ENCODE measurements around the gene DIAPH3.

DNA sequence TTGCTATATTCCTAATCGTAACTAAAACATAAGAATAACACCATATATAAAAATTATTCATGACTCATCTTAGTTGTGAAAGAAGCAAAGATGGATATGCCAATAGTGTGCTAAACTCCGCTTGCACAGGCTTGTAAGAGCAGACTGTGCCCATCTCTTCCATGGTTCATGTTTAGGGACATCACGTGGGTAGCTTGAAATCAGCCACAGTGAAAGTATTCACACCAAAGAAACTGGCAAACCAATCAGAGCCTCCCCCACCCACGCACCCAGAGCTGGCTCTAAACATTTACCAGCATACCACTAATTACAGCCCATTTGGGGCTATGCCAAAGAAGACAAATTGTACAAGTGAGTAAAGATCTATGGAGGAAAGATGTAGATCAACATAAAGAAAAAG lies 147.5 kb downstream of the DIAPH3 start:
- TF ChIP-seq, protein P1, sequence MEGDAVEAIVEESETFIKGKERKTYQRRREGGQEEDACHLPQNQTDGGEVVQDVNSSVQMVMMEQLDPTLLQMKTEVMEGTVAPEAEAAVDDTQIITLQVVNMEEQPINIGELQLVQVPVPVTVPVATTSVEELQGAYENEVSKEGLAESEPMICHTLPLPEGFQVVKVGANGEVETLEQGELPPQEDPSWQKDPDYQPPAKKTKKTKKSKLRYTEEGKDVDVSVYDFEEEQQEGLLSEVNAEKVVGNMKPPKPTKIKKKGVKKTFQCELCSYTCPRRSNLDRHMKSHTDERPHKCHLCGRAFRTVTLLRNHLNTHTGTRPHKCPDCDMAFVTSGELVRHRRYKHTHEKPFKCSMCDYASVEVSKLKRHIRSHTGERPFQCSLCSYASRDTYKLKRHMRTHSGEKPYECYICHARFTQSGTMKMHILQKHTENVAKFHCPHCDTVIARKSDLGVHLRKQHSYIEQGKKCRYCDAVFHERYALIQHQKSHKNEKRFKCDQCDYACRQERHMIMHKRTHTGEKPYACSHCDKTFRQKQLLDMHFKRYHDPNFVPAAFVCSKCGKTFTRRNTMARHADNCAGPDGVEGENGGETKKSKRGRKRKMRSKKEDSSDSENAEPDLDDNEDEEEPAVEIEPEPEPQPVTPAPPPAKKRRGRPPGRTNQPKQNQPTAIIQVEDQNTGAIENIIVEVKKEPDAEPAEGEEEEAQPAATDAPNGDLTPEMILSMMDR (IDR thresholded peaks at IDR 0.05) = no peak
- TF ChIP-seq, protein P2, sequence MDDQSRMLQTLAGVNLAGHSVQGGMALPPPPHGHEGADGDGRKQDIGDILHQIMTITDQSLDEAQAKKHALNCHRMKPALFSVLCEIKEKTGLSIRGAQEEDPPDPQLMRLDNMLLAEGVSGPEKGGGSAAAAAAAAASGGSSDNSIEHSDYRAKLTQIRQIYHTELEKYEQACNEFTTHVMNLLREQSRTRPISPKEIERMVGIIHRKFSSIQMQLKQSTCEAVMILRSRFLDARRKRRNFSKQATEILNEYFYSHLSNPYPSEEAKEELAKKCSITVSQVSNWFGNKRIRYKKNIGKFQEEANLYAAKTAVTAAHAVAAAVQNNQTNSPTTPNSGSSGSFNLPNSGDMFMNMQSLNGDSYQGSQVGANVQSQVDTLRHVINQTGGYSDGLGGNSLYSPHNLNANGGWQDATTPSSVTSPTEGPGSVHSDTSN (IDR thresholded peaks at IDR 0.05) = no peak
- TF ChIP-seq, protein P3, sequence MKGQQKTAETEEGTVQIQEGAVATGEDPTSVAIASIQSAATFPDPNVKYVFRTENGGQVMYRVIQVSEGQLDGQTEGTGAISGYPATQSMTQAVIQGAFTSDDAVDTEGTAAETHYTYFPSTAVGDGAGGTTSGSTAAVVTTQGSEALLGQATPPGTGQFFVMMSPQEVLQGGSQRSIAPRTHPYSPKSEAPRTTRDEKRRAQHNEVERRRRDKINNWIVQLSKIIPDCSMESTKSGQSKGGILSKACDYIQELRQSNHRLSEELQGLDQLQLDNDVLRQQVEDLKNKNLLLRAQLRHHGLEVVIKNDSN (IDR thresholded peaks at IDR 0.05; ENCODE audit: borderline replicate concordance, low read depth) = no peak
- TF ChIP-seq TAF1 (IDR thresholded peaks at IDR 0.05; ENCODE audit: borderline replicate concordance, low read depth, low read length) = no peak
- TF ChIP-seq GABPA (IDR thresholded peaks at IDR 0.05; ENCODE audit: low read depth) = no peak
- TF ChIP-seq RFX5 (IDR thresholded peaks at IDR 0.05; ENCODE audit: low read length) = no peak
- no peak for TF ChIP-seq SMC3 (IDR thresholded peaks at IDR 0.05; ENCODE audit: low read depth, low read length)
- TF ChIP-seq, protein P4, sequence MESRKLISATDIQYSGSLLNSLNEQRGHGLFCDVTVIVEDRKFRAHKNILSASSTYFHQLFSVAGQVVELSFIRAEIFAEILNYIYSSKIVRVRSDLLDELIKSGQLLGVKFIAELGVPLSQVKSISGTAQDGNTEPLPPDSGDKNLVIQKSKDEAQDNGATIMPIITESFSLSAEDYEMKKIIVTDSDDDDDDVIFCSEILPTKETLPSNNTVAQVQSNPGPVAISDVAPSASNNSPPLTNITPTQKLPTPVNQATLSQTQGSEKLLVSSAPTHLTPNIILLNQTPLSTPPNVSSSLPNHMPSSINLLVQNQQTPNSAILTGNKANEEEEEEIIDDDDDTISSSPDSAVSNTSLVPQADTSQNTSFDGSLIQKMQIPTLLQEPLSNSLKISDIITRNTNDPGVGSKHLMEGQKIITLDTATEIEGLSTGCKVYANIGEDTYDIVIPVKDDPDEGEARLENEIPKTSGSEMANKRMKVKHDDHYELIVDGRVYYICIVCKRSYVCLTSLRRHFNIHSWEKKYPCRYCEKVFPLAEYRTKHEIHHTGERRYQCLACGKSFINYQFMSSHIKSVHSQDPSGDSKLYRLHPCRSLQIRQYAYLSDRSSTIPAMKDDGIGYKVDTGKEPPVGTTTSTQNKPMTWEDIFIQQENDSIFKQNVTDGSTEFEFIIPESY (IDR thresholded peaks at IDR 0.05; ENCODE audit: borderline replicate concordance, low read depth) = no peak
- no peak for TF ChIP-seq EP300 (IDR thresholded peaks at IDR 0.05; ENCODE audit: borderline replicate concordance in 1 of 2, low read depth in 1 of 2, low read length in 1 of 2)
- TF ChIP-seq, protein P5, sequence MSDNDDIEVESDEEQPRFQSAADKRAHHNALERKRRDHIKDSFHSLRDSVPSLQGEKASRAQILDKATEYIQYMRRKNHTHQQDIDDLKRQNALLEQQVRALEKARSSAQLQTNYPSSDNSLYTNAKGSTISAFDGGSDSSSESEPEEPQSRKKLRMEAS (IDR thresholded peaks at IDR 0.05; ENCODE audit: low read depth) = no peak

Measured in SK-N-SH (cell line).